HG02943 (cell line): ENCODE measurements around the gene KLRC4.
"Not testable (repeated sequence)": the region's sequence is repeated elsewhere in the genome, so short reads cannot be mapped to it uniquely, and the experiment has no call there.

Source experiments
- ATAC-seq: cut with Tn5 transposase; IDR thresholded peaks from one replicate; pipeline ENCODE4 v1.9.1; 2021; ENCODE audit warnings: mild to moderate bottlenecking, low read depth, moderate library complexity; ENCODE audit not compliant: unreplicated experiment

The KLRC4 gene

DNA sequence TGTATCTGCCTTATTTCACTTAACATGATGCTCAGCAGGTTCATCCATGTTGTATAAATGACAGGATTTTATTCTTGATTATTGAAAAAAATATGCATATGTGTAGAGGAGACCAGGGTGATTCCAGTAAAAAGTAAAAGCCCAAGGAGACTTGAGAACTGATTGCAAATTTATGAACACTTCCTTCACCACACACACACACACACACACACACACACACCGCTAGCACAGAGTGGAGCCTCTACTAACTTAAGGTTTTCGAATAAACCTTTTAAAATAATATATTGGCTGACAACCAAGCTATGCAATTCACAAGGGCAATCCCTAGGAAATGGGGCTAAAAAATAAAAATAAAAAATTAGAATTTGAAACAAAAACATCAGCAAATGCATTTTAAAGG lies 11.4 kb downstream of the KLRC4 start:
- no peak for ATAC-seq

DNA sequence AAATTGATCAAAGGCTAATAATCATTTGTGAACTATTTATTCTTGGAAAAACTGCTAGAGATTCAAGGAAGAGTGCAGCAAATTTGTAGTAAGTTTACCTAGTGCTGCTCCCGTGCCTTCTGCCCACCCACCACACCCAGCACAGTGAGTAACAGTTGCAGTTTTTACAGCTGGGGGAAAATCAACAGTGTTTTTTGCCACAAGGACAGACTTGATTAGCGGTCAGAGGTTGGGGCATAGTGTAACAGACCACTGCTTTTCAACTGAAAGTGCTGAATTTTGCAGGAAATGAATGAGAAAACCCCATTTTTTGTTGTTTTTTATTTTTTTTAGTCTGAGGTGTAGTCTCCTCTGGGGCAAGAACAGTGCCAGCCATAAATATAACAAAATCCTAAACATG lies 12.3 kb downstream of the KLRC4 start:
- no peak for ATAC-seq

DNA sequence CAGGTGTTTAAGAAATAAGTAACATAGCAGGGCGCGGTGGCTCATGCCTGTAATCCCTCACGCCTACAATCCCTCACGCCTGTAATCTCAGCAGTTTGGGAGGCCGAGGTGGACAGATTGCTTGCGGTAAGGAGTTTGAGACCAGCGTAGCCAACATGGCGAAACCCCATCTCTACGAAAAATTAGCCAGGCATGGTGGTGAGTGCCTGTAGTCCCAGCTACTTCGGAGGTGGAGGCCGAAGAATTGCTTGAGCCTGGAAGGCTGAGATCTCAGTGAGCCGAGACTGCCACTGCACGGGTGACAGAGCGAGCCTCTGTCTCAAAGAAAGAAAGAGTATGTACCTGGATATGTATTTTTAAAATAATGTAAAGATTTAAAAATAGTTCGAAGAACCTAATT lies 13.4 kb downstream of the KLRC4 start:
- ATAC-seq: not testable (repeated sequence)

DNA sequence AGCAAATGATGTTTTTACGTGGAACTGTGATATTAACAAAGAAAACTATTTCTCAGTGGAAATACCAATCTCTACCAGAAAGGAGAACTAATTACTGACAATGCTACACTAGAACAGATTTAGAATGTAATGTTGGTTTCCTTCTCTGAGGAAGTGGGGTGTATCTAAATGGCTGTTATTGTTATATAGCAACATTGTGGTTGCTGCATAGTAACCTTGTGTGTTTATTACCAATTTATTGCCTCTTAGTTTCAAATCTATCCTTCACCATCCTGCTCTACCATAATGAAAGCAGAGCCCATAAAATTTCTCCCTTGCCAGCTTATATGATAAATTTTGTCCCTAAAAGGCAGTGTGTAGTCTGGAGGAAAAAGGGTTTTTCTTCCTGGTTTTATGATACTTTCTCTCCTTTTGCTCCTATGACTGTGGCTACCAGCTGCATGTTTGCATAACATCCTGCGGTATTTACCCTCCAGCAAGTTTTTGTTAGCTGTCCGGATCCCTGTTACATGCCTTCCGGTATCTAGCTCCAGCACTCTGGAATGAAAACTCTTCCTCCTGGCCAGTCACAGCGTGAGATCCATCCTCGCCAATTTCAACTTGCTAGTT lies 14.1 kb downstream of the KLRC4 start:
- ATAC-seq: peak; percentile 71

DNA sequence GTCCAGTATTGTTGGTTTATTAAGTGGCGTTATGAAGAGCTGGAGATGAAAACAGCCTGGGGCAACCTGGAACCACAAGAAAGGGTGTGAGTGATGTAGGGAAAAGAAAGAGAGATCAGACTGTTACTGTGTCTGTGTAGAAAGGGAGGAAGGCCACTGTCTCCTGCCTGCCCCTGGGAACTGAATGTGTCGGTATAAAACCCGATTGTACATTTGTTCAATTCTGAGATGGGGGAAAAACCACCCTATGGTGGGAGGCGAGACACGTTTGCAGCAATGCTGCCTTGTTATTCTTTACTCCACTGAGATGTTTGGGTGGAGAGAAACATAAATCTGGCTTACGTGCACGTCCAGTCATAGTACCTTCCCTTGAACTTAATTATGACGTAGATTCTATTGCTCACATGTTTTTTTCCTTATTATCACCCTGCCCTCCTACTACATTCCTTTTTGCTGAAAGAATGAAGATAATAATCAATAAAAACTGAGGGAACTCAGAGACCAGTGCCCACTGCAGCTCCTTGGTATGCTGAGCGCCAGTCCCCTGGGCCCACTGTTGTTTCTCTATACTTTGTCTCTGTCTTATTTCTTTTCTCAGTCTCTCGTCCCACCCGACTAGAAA lies 14.9 kb downstream of the KLRC4 start:
- ATAC-seq: not testable (repeated sequence)

DNA sequence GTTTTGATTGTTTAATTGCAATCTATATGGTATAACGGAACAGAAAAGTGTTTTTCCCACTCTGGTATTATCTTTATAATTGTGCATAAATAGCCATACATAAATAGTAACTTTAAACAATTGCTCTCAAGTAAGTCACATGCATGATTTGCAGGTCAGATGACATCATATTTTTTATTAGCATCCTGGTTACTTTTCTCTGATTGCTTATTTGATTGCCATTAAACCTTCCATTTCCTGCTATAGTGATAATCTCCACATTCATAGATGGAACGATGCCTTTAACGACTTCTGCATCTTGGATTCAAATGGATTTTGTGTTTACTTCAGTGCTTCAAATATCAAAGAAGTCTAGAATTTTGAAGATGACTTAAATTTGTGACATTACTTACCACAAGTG lies 16.3 kb downstream of the KLRC4 start:
- ATAC-seq: no peak

DNA sequence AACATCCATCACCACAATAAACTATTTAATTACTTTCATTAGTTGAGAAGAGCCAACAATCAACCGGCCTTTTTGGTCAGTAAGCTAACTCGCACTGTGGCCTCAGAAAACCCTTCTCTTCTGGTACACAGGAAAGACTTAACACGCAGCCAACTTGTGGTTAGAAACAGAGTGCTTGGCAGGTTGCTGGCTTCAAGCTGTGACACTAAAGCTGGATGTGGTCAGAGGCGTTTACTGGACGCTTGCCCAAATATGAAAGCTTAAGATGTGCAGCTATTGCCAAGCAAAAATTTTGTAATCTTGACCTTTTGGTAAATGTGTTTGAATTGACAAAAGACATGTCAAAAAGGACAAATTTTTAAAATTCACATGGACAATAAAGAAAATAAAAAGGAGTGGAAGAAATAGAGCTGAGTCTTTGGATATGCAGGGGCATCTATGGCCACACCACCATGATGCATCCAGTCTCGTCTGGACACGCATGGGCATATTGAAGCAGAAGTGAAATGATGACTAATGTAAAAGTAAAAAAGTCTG lies 17.1 kb downstream of the KLRC4 start:
- ATAC-seq: no peak

DNA sequence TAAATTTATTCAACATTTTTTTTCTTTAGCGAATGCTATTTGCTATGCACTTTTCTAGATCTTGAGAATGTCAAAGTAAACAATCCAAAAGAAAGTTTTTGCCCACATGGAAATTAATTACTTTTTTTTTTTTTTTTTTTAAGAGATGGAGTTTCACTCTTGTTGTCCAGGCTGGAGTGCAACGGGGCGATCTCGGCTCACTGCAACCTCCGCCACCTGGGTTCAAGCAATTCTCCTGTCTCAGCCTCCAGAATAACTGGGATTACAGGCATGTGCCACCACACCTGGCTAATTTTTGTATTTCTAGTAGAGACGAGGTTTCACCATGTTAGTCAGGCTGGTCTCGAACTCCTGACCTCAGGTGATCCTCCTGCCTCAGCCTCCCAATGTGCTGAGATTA lies 18.6 kb downstream of the KLRC4 start:
- ATAC-seq: not testable (repeated sequence)

DNA sequence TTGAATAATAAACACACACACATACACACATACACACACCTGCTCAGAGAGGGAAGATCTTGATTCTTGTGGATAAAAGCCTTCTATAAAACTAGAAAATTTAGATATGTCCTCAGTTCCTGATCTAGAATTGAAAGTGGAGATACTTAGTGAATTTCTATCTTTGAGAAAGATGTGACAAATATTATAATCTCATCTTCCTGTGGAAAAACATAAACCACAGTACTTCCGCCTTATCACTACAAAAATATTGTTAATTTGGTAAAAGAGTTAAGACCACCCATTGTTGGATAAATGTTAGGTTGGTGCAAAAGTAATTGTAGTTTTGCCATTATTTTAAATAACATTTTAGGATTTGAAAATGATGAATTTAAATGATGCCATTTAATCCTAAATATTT lies 19.7 kb downstream of the KLRC4 start, which contains the start of gene KLRK1:
Gene KLRK1, minus strand, starts transcription at position 138 of the 400 bp plus-strand sequence. CDS start 1,231 bp downstream, outside the sequence.
- no peak for ATAC-seq

DNA sequence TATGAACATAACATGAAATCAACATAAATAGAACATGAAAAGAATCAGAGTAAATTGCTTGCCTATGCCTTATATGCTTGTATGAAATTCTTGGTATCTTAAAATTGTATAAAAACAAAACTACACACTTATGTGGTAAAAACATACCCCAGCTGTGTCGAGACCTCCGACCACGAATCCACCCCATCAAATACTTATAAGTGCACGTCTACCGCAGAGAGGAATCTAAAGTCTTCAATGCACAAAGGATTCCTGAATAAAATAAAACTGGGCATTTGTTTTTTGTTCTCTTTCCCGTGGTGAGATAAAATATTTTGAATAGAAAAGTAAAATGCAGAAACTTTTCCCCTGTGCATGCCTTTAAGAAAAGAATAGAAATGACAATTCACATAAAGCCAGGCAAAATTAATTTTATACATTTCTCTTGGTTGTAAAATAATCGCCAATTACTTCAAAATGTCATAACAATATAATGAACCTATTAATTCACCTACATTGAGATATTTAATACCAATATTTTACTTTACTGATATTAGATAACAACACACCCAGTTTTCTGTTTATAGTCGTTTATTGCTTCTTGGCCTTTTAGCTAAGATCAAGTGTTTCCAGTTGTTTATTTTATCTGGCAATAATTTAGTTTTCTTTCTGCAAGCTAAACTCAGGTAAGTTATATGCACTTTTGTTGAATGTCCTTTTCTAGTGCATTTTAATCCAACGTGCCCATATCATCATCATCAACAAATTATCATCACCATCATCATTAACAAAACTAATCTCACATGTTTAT lies 20.7 kb downstream of the KLRC4 start:
- ATAC-seq: no peak

DNA sequence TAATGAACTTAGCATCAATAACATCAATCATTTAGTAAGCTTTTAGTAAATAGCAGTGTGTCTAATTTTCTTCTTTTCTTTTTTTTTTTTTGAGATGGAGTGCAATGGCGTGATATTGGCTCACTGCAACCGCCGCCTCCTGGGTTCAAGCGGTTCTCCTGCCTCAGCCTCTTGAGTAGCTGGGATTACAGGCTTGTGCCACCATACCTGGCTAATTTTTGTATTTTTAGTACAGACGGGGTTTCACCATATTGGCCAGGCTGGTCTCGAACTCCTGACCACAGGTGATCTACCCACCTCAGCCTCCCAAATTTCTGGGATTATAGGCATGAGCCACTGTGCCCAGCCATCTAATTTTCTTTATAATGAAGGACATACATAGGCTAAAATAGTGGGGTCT lies 22.1 kb downstream of the KLRC4 start:
- not testable (repeated sequence) for ATAC-seq

DNA sequence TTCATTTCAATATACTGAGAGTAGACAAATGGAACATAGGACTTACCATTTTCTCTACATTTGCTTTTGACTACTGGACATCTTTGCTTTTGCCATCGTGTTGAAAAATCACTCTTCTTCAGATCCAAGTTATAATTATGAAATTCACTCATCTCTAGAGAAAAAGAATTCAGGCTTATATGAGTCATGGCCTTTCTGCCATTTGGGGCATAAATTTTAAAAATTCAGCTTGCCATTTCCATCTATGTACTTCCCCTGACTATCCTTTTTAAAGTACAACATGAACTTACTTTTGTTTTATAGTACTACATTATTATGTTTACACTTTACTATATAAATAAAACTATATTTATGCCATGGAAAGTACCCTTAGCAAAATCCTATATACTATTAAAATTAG lies 22.7 kb downstream of the KLRC4 start:
- no peak for ATAC-seq

DNA sequence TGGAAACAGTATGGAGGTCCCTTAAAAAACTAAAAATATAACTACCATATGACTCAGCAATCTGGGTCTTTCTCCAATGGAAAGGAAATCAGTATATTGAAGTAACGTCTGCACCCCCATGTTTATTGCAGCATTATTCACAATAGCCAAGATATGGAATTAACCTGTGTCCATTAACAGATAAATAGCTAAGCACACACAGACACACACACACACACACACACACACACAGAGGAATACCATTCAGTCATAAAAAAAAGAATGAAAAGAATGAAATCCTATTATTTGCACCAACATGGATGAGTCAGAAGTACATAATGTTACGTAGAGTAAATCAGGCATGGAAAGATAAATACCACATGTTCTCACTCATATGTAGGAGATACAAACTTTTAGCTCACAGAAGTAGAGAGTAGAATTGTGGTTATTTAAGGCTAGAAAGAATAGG lies 24.4 kb downstream of the KLRC4 start:
- ATAC-seq: no peak

DNA sequence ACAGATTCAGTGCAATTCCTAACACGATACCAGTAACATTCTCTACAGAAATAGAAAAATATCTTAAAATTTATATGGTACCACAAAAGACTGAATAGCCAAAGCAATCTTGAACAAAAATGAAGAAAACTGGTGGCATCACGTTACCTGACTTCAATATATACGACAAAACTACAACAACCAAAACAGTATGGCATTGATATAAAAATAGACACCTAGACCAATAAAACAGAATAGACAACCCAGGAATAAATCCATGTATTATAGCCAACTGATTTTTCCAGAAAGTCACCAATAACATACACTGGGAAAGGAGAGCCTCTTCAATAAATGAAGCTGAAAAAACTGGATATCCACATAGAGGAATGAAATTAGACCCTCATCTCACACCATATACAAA lies 25.4 kb downstream of the KLRC4 start:
- no peak for ATAC-seq

DNA sequence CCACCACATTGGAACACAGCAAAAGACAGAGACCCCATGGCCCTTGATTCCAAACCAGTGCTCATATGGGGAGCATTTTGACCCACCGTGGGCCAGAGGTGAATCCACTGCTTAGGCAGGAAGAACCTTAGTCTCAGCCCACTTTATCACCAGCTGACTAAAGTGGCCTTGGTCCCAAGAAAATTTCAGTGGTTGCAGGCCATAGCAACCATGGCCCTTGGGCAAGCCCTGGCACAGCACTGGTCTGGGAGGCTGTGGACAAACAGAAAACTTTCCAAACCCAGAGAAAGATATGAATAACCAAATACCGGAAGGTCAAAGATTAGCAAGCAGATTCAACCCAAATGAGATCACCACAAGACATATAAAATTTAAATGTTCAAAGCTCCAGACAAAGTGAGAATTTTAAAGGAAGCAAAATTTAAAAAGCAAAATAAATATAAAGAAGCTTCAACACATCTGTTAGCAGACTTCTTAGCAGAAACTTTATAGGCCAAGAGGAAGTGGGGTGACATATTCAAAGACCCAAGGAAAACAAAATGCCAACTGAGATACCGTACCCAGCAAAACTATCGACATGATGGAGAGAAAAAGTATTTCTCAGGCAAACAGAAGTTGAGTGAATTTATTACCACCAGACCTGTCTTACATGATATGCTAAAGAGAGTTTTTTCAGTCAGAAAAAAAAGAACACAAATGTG lies 27.5 kb downstream of the KLRC4 start:
- no peak for ATAC-seq

DNA sequence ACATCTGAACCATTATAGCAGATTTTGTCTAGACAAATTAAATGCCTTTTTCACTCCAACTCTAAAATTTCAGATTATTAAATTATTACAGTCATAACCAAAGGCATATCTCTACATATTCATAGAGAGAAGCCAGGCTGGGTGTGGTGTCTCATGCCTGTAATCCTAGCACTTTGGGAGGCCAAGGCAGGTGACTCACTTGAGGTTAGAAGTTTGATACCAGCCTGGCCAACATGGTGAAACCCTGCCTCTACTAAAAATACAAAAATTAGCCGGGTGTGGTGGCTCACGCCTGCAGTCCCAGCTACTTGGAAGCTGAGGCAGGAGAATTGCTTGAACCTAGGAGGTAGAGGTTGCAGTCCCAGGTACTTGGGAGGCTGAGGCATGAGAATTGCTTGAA lies 30.8 kb downstream of the KLRC4 start:
- not testable (repeated sequence) for ATAC-seq

DNA sequence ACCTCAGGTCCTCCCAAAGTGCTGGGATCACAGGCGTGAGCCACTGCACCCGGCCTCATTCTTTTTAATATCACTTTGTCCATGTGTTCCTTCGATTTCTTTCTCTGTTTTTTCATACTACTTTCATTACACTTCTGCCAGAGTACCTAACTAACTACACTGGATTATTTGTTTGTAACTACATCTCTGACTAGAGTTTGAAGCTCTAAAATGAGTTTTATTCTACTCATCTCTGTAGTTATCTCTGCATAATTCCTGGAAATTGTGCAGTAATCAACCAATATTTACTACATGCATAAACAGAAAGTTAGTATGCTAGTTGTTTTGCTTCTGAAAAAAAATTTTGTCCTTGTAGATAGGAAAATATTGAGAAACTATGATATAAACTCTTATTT lies 34.9 kb downstream of the KLRC4 start:
- ATAC-seq: no peak

DNA sequence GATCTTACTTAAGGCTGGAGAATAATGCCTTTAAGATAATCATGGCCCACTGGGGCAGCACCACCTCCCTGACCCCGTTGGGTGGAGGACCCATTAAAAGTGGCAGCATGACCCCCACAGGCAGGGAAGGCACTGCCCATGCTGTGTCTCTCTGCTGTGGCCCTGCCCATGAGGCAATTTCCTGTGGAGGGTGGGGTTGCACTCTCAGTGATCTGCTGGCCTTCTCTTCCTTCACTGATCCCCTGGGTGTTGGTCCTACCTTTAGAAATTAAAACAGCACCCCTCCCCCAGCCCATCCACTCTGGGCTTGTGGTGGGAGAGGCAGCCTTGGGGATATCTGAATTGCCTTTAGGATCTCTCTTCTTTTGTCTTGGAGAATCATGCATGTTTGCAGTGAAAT lies 37.0 kb downstream of the KLRC4 start:
- no peak for ATAC-seq

DNA sequence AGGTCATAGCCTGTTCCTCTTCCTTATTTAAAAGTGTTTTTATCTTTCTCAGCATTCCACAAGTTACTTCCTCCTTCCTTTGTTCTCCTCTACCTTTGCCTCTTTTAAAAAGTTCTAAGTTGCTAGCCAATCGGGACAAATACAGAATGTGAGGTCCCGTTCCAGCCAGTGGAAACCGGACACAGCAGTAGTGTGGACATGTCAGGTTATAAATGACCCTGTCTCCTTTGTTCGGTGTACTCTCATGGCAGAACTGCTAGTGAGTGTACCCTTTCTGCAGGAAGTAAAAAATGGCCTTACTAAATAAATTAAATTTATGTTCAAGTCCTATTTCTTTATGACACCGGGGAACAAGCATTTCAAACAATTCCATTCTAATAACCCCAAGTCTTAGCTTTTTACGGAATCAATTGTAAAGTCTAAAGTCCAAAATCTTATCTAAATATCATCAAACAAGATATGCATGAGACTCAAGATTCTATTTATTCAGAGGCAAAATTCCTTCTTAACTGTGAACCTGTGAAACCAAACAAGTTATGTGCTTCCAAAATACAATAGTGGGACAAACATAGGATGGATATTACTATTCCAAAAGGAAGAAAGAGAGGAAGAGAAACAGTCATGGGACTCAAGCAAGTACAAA lies 37.5 kb downstream of the KLRC4 start:
- not testable (repeated sequence) for ATAC-seq
